ENCODE data around the gene CDON.
"Not testable (repeated sequence)": the region's sequence is repeated elsewhere in the genome, so short reads cannot be mapped to it uniquely, and the experiment has no call there.

The CDON gene

DNA sequence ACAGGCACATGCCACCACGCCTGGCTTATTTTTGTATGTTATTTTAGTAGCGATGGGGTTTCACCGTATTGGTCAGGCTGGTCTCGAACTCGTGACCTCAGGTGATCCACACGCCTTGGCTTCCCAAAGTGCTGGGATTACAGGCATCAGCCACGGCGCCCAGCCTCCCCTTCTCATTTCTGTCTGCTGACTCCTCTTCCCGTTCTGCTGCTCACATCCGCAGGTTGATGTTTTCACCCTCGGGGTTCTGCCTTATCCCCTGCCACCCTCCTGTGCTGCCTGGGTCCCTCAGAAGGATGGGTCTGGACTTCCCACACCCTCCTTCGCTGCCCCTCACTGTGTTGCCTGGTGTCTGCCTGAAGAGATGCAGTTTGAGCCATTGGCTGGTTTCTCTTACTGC is 136.0 kb downstream of the CDON start:
- no peak for TF ChIP-seq POLR2A (IDR thresholded peaks at IDR 0.05; ENCODE audit: low read depth, low read length)
- DNase-seq (ENCODE audit: insufficient read length, low spot score) (no peak), FAIRE-seq (no peak)

DNA sequence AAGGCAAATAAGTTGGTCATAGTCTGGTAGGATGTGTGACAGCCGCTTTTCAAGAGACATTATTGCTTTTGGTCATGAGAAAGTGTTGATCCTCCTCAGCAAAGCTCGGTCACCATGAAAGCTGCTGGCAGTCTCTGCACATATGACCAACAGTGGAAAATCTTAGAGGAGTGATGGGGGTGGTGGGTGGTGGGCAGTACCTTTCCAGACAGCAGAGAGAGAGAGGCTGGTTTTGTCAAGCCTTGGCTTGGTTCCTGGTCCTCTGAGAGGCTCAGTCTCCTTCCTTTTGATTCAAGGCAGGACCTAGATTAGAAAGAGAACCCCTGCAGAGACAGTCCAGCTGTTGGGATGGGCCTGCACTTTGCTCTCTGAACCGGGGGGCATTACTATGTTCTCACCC is 136.9 kb downstream of the CDON start:
- FAIRE-seq (no peak), DNase-seq (ENCODE audit: insufficient read length, low spot score) (no peak)
- TF ChIP-seq POLR2A (IDR thresholded peaks at IDR 0.05; ENCODE audit: low read depth, low read length): no peak

DNA sequence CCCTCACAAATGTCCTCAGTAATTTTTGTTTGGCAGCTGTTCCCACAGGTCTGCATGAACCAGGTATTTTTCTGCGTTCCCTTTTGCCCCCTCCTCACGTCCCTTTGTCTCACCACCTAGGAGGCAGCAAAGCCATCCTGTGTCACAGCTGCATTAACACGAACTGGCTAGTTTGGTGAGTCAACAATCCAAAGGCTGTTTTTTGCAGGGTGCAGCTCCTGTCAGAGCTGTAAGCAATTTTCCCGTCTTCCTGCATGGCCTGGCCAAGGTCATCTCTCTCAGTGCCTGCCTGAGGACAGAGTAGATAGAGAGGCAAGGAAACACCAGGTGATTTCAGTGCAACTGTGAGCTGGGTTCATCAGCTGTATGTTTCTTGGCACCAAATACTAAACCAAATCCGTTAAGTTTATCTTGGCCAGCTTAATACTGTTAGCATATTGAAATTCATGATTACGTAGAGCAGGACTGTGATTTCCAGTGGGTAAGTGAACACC is 137.4 kb downstream of the CDON start:
- DNase-seq (ENCODE audit: insufficient read length, low spot score): no peak
- FAIRE-seq: no peak
- TF ChIP-seq POLR2A (IDR thresholded peaks at IDR 0.05; ENCODE audit: low read depth, low read length): no peak

DNA sequence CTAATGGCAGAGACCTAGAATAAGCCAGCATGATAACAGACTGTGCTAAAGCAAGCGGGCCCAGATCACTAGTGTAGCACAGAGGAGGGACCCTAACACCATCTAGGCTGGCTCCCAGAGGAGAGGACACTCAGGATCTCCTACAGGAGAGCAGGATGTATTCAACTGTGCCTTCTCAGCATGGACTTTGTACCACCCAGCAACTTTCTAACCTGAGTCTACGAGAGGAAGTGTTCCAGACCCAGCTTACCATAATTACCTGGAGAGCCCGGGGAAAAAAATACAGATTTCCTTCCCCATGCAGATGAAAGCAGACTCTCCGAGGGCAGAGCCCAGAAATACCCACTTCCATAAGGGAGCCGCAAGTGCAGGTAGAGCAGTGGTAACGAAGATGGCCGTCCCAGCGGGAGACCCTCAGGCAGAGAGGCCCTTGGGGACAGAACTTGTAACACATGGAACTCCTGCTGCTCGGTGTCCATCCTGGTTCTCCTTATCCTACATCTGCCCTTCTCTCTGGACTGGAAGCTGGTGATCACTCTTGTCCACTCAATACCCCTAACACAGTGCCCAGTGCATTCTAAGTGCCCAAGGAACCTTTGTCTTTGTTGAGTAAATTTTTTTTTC is 138.2 kb downstream of the CDON start:
- TF ChIP-seq POLR2A (IDR thresholded peaks at IDR 0.05; ENCODE audit: low read depth, low read length): no peak
- DNase-seq (ENCODE audit: insufficient read length, low spot score) (no peak), FAIRE-seq (no peak)

DNA sequence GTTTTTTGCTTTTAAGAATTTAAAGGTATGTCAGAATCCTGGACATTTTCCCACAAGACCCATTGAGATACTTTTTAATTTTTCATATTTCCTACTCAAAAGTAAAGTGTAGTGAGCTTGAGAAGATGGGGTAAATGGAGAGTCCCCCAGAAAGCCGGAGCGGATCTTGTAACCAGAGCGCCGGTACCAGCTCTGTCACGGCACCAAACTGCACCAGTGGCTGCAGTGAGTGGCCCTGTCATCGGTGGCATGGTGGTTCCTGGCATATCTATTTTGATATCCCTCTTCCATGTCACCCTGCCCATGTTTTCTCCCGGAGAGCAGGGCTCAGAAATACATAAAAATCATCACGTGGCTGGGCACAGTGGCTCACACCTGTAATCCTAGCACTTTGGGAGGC is 139.0 kb downstream of the CDON start:
- TF ChIP-seq POLR2A (IDR thresholded peaks at IDR 0.05; ENCODE audit: low read depth, low read length): no peak
- FAIRE-seq (no peak), DNase-seq (ENCODE audit: insufficient read length, low spot score) (no peak)

DNA sequence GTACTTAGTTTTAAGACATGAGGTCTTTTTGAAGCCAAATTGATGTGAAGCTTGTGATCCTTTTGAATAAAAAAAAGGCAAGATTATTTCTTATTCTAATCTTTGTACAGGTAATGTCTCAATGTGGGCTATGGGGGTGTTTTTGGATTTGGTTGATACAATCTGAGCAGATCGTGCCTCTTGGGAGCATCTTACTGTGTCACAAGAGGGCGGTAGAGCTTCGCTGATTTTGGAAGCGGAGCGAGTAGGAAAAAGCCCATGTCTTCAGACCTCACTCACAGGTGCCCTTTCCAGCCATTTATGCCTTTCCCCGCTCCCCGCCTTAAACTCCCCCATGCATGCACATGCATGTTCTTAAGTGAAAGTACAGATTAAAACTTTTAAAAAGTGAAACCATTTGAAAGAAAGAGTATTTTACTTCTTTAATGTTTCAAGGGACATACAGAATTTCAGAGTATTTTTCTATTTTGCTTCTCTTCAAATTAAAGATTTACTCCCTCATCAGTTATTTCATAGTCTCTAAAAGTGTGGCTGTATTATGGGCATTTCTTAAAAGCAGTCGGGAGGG is 139.6 kb downstream of the CDON start:
- peak; percentile 30 for DNase-seq (ENCODE audit: insufficient read length, low spot score)
- no peak for TF ChIP-seq POLR2A (IDR thresholded peaks at IDR 0.05; ENCODE audit: low read depth, low read length)
- no peak for FAIRE-seq

DNA sequence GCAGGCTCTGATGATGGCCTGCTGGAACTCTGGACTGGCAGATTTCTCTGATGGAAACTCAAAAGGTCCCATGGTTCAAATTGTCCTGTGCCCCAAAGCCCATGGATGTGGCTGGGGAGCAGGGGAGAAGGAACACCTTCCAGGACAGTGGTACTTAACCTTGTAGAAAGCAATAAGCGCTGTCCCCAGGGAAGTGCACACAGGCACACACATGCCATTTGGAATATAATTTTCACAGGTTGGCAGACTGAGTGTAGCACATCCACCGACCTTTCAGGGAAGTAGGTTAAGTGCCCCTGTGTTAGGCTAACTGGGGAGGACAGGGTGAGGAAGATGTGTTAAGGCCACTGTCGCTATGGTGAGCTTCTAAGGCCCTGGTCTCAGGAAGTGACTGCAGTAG is 140.5 kb downstream of the CDON start:
- no peak for TF ChIP-seq POLR2A (IDR thresholded peaks at IDR 0.05; ENCODE audit: low read depth, low read length)
- FAIRE-seq (no peak), DNase-seq (ENCODE audit: insufficient read length, low spot score) (no peak)

DNA sequence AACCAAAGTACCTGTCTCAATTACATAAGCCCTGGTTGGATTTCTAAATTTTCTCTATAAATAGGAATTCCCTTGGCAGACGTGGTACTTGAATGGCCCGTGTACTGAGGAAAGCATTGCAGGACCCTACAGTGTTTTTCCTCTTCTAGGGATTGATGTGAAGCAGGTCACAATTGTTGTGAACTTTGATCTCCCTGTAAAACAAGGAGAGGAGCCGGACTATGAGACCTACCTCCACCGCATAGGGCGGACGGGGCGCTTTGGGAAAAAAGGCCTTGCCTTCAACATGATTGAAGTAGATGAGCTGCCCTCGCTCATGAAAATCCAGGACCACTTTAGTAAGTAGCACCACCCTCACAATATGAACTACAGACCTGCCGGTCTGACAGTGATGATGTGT is 141.6 kb downstream of the CDON start:
- no peak for FAIRE-seq
- DNase-seq (ENCODE audit: insufficient read length, low spot score): no peak

DNA sequence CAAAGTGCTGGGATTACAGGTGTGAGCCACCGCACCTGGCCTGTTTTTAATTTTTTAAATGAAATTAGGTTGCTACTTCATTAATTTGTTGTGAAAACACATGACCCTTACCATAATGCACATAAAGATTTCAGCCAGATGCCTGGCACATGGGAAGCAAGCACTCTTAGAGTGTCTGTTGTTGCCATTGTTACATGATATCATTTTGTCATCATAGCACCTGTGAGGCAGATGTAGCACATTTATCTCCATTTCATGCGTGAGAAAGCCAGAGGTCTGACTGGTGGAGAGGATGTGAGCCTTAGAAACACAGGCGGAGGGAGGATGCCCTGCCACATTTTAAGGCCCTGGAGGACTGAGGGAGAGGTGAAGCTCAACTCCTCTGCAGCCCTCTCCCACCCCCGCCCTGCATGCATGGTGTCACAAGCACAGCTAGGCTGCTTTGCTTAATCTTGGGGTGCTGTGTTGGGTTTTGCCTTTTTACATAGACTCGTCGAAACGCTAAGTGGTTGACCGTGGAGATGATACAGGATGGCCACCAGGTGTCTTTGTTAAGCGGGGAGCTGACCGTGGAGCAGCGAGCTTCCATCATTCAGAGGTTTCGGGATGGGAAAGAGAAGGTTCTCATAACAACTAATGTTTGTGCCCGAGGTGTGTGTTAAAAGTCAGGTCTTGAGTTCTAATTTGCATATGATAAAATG is 144.4 kb downstream of the CDON start:
- DNase-seq (ENCODE audit: insufficient read length, low spot score): no peak
- no peak for FAIRE-seq
- no peak for TF ChIP-seq POLR2A (IDR thresholded peaks at IDR 0.05; ENCODE audit: low read depth, low read length)

More for the DNA sequence above, 141.6 kb downstream of the CDON start:
- no peak for TF ChIP-seq POLR2A (IDR thresholded peaks at IDR 0.05; ENCODE audit: low read depth, low read length)

DNA sequence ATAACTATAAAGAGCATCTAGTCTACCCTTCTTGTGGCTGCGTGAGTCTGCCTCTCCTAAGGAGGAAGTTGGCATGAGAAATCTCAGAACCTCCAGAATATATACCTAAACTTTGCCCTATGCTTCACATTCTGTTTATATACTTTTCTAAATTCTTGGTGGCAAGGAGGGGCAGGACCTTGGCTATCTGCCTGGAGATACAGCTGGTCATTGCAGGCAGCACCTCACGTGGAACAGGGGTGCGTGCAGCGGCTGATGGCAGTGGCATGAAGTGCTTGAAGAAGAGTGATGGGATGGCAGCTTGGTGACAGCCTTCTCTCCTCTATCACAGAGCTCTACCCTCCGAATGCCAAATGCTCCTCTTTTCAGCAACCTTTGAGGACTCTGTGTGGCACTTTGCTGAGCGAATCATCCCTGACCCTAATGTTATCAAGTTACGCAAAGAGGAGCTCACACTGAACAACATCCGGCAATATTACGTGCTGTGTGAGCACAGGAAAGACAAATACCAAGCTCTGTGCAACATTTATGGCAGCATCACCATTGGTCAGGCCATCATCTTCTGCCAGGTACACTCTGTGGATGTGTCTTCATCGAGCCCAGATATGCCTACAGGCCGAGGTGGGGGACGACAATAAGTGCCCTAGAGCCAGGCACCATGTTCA is 145.9 kb downstream of the CDON start:
- DNase-seq (ENCODE audit: insufficient read length, low spot score) (no peak), FAIRE-seq (no peak)
- no peak for TF ChIP-seq POLR2A (IDR thresholded peaks at IDR 0.05; ENCODE audit: low read depth, low read length)

DNA sequence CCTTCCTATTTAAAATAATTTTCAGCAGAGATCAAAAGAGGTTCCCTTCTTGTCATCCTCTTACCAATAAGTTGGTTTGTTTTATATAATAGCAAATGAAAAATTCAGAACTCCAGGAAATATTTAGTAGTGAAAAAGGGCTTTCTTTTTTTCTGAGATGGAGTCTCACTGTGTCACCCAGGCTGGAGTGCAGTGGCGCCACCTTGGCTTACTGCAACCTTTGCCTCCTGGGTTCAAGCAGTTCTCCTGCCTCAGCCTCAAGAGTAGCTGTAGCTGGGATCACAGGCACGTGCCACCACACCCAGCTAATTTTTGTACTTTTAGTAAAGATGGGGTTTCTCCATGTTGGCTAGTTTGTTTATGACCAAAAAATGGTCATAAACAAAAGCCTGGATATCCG is 148.1 kb downstream of the CDON start:
- not testable (repeated sequence) for DNase-seq (ENCODE audit: insufficient read length, low spot score); FAIRE-seq

DNA sequence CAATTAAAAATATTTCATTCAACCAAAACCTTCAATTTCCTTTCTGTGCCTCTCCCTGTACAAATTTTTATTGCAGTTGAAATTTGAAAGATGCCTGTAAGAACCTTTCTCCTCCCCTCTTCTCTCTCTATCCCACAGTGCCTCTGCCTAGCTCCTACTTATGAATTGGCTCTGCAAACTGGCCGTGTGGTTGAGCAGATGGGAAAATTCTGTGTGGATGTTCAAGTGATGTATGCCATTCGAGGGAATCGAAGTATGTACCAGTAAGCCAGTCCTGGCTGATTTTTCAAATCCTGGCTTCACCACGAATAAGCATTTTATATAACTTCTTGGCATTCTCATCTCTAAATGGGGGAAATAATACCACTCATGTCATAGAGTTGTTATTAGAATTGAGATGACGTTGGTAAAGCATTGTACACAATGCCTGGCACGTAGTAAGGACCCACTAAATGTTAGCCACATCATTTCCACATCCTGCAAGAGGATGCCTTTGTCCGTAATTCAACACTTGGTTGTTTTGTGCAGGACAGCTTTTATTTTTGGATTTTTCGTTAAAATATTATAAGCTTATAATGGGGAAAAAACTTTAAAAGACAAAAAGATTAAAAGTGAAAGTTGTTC is 152.3 kb downstream of the CDON start:
- DNase-seq (ENCODE audit: insufficient read length, low spot score) (no peak), FAIRE-seq (no peak)
- TF ChIP-seq POLR2A (IDR thresholded peaks at IDR 0.05; ENCODE audit: low read depth, low read length): no peak

Measured in H54 (cell line).